ENCODE data around the gene YBX2. TPM values are rescaled to one million over a fixed set of nuclear protein-coding genes. Genes with fewer than 3 reads are reported as not detected.

The YBX2 gene
- total and polyA plus RNA-seq, 2 donors (not counting 3 experiments of a cell fraction or from before 2014, with no cell fraction given): 0.15 to 0.31 TPM

DNA sequence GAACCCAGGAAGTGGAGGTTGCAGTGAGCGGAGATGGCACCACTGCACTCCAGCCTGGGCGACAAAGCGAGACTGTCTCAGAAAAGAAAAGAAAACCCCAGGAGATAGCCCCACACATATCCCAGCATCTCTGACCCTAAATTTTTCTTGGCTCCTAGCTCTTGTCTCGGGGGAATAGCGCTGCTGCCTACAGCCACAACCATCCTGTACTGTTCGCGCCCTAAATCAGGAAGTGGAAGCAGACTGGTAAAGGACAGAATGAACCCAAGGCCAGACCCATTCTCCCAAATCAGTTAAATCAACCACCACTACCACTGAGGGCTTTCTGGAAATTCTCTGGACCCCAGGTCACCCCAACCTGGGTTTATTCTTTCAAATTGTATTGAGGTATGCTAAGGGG, 44.6 kb downstream of the YBX2 start:
- no peaks in the 10 kb centered on the region for H3K9me1 ChIP-seq (replicated peaks; ENCODE audit: control insufficient read depth, extremely low read depth, insufficient read depth, low read length)
- no peak overlapping the region for H2AFZ ChIP-seq (ENCODE audit: low read depth, low read length)
- dilution Hi-C loops (cut with MboI; ENCODE audit: extremely low pct_ligation_motif_present, low sequenced_read_pairs): no loop called here
- no peak for TF ChIP-seq POLR2A (IDR thresholded peaks at IDR 0.05; ENCODE audit: low read depth, low read length)
- TF ChIP-seq, protein P1, sequence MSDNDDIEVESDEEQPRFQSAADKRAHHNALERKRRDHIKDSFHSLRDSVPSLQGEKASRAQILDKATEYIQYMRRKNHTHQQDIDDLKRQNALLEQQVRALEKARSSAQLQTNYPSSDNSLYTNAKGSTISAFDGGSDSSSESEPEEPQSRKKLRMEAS (IDR thresholded peaks at IDR 0.05; ENCODE audit: insufficient read depth, insufficient read length): no peak
- TF ChIP-seq JUN (IDR thresholded peaks at IDR 0.05; ENCODE audit: borderline replicate concordance, insufficient read depth, insufficient read length, low read depth): no peak
- TF ChIP-seq, protein P2, sequence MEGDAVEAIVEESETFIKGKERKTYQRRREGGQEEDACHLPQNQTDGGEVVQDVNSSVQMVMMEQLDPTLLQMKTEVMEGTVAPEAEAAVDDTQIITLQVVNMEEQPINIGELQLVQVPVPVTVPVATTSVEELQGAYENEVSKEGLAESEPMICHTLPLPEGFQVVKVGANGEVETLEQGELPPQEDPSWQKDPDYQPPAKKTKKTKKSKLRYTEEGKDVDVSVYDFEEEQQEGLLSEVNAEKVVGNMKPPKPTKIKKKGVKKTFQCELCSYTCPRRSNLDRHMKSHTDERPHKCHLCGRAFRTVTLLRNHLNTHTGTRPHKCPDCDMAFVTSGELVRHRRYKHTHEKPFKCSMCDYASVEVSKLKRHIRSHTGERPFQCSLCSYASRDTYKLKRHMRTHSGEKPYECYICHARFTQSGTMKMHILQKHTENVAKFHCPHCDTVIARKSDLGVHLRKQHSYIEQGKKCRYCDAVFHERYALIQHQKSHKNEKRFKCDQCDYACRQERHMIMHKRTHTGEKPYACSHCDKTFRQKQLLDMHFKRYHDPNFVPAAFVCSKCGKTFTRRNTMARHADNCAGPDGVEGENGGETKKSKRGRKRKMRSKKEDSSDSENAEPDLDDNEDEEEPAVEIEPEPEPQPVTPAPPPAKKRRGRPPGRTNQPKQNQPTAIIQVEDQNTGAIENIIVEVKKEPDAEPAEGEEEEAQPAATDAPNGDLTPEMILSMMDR (IDR thresholded peaks at IDR 0.05; ENCODE audit: extremely low read depth in 1 of 2, insufficient read depth in 1 of 2, low read depth in 1 of 2, low read length in 2 of 2): no peak
- no peak for TF ChIP-seq MYC (IDR thresholded peaks at IDR 0.05; ENCODE audit: low read depth, low read length)
- TF ChIP-seq FOS (IDR thresholded peaks at IDR 0.05; ENCODE audit: borderline replicate concordance, insufficient read depth, low read length): no peak
- no peak for TF ChIP-seq POLR2AphosphoS5 (IDR thresholded peaks at IDR 0.05; ENCODE audit: insufficient read depth, low read depth, low read length)
- no peak for TF ChIP-seq GATA2 (IDR thresholded peaks at IDR 0.05; ENCODE audit: insufficient read depth, insufficient read length, low read depth, low read length)
- TF ChIP-seq EZH2 (IDR thresholded peaks at IDR 0.05; ENCODE audit: borderline replicate concordance, low read depth, low read length, severe bottlenecking): no peak
- peak overlapping the region; percentile 80 for H3K9ac ChIP-seq (replicated peaks; ENCODE audit: extremely low read depth, insufficient read depth, low read length)
- H3K4me1 ChIP-seq (ENCODE audit: control insufficient read depth, extremely low read depth, insufficient read depth, low read length): peaks cover 23% of the 10 kb centered on the region
- H4K20me1 ChIP-seq (replicated peaks; ENCODE audit: control insufficient read depth, extremely low read depth, insufficient read depth, low read length): no peaks in the 10 kb centered on the region
- ChIA-PET CTCF (interaction anchor here (0.7 kb wide), 1 partner anchor 204 kb away, joined by 4 read pairs; no protein-coding TSS in a partner anchor), POLR2A (no interaction called here)
- H3K36me3 ChIP-seq (ENCODE audit: control insufficient read depth in 2 of 2, extremely low read depth in 1 of 2, insufficient read depth in 2 of 2, low read length in 2 of 2): peaks cover 0 to 15% of the 10 kb centered on the region in 2 experiments
- DNase-seq (ENCODE audit: low read depth, low spot score) (no peak), FAIRE-seq (no peak)
- peak overlapping the region; percentile 30 for H3K27ac ChIP-seq (ENCODE audit: insufficient read depth, low read depth, low read length)
- H3K4me2 ChIP-seq (ENCODE audit: insufficient read depth, low read length): peak overlapping the region; percentile 75
- no TSS peak for BruUV-seq (replicated peaks)
- no peaks in the 10 kb centered on the region for H3K9me3 ChIP-seq (replicated peaks; ENCODE audit: control insufficient read depth, insufficient read depth, low read length)
- peaks cover 65% of the 10 kb centered on the region for H3K79me2 ChIP-seq (ENCODE audit: control insufficient read depth, insufficient read depth, low read length)
- intact Hi-C loops (cut with micrococcal nuclease): loop anchor here (5.0 kb wide), 1 partner anchor 187 kb away; the partner anchor contains the start of genes FGF11 and TMEM102
- no peaks in the 10 kb centered on the region for H3K27me3 ChIP-seq (ENCODE audit: control insufficient read depth in 2 of 2, insufficient read depth in 2 of 2, low read length in 2 of 2)
- H3K4me3 ChIP-seq (replicated peaks in 1 of 3; ENCODE audit: insufficient read depth in 1 of 3, low read depth in 1 of 3, low read length in 3 of 3): peak overlapping the region in 1 of 3 experiments; percentile 87

Data from endothelial cell of umbilical vein (primary cell).